ENCODE data around the gene HK2.

HK2 gene

GRCh38 chr2:74938264-74938663 lies 104.3 kb downstream of the HK2 start:
- H3K4me1 ChIP-seq = peaks cover 6% of the 10 kb centered on the region; the same call in 1 of the 2 replicates
- DNase-seq (ENCODE audit: low spot score in 2 of 2) = no peak
- H3K9me3 ChIP-seq = no peaks in the 10 kb centered on the region
- in situ Hi-C loops (cut with MboI; ENCODE audit: low sequenced_read_pairs) = no loop called here
- H3K27me3 ChIP-seq (ENCODE audit: low read depth) = no peaks in the 10 kb centered on the region
- H3K4me3 ChIP-seq = no peak overlapping the region
- H3K36me3 ChIP-seq (replicated peaks) = 0 out of 2 replicates have a peak, but pooled peaks cover 2% of the 10 kb centered on the region

- no peaks in the 10 kb centered on the region for H3K9me3 ChIP-seq
- in situ Hi-C loops (cut with MboI; ENCODE audit: low sequenced_read_pairs) = no loop called here
- H3K27me3 ChIP-seq (ENCODE audit: low read depth) = no peaks in the 10 kb centered on the region
- no peak overlapping the region for H3K4me3 ChIP-seq
- H3K36me3 ChIP-seq (replicated peaks) = 0 out of 2 replicates have a peak, but pooled peaks cover 2% of the 10 kb centered on the region
- peaks cover 6% of the 10 kb centered on the region; the same call in 1 of the 2 replicates for H3K4me1 ChIP-seq
- DNase-seq (ENCODE audit: low spot score in 2 of 2) = no peak
These were observed 106.2 kb downstream of the HK2 start for GRCh38 chr2:74939919-74940812.

GRCh38 chr2:74941284-74941683 lies 107.4 kb downstream of the HK2 start:
- no peaks in the 10 kb centered on the region for H3K9me3 ChIP-seq
- 0 out of 2 replicates have a peak, but pooled peaks cover 2% of the 10 kb centered on the region for H3K36me3 ChIP-seq (replicated peaks)
- DNase-seq (ENCODE audit: low spot score in 2 of 2) = no peak
- in situ Hi-C loops (cut with MboI; ENCODE audit: low sequenced_read_pairs) = no loop called here
- H3K27me3 ChIP-seq (ENCODE audit: low read depth) = no peaks in the 10 kb centered on the region
- H3K4me1 ChIP-seq = no peaks in the 10 kb centered on the region
- no peak overlapping the region for H3K4me3 ChIP-seq

GRCh38 chr2:74942263-74942662 lies 108.3 kb downstream of the HK2 start:
- no peak for DNase-seq (ENCODE audit: low spot score in 2 of 2)
- Histone ChIP-seq H3K4me3 (no peak overlapping the region), H3K9me3 (no peaks in the 10 kb centered on the region), H3K27me3 (ENCODE audit: low read depth) (no peaks in the 10 kb centered on the region), H3K4me1 (no peaks in the 10 kb centered on the region), H3K36me3 (replicated peaks) (0 out of 2 replicates have a peak, but pooled peaks cover 2% of the 10 kb centered on the region)
- in situ Hi-C loops (cut with MboI; ENCODE audit: low sequenced_read_pairs) = no loop called here
